ENCODE results near the gene TMEM150C. TPM values are rescaled to one million over a fixed set of nuclear protein-coding genes. Genes with fewer than 3 reads are reported as not detected.

TMEM150C gene
- polyA plus RNA-seq, 1 experiment = 0.96 TPM

GRCh38 chr4:82525307-82525911 lies 36.4 kb downstream of the TMEM150C start:
- CTCF ChIA-PET = interaction anchor here (0.7 kb wide), 1 partner anchor 9 kb away, joined by 3 read pairs; no protein-coding TSS in a partner anchor
- no peak overlapping the region for H3K4me3 ChIP-seq (ENCODE audit: low read depth, low read length)
- TF ChIP-seq CTCF (IDR thresholded peaks at IDR 0.05; ENCODE audit: insufficient read depth, low read depth, low read length) = no peak
- H3K36me3 ChIP-seq (ENCODE audit: control insufficient read depth, insufficient read depth, low read length) = no peaks in the 10 kb centered on the region
- POLR2A ChIA-PET = interaction anchor here (0.6 kb wide), 1 partner anchor 35 kb away, joined by 3 read pairs; no protein-coding TSS in a partner anchor
- DNase-seq (ENCODE audit: low read depth) = no peak
- no peaks in the 10 kb centered on the region for H3K27me3 ChIP-seq (ENCODE audit: control insufficient read depth, insufficient read depth, low read length)

GRCh38 chr4:82524570-82525152 lies 37.1 kb downstream of the TMEM150C start:
- Histone ChIP-seq H3K4me3 (ENCODE audit: low read depth, low read length) (no peak overlapping the region), H3K36me3 (ENCODE audit: control insufficient read depth, insufficient read depth, low read length) (no peaks in the 10 kb centered on the region), H3K27me3 (ENCODE audit: control insufficient read depth, insufficient read depth, low read length) (no peaks in the 10 kb centered on the region)
- TF ChIP-seq CTCF (IDR thresholded peaks at IDR 0.05; ENCODE audit: insufficient read depth, low read depth, low read length) = no peak
- DNase-seq (ENCODE audit: low read depth) = no peak
- POLR2A ChIA-PET = interaction anchor here (0.6 kb wide), 1 partner anchor 35 kb away, joined by 3 read pairs; no protein-coding TSS in a partner anchor
- CTCF ChIA-PET = interaction anchor here (0.7 kb wide), 1 partner anchor 9 kb away, joined by 3 read pairs; no protein-coding TSS in a partner anchor

DNA sequence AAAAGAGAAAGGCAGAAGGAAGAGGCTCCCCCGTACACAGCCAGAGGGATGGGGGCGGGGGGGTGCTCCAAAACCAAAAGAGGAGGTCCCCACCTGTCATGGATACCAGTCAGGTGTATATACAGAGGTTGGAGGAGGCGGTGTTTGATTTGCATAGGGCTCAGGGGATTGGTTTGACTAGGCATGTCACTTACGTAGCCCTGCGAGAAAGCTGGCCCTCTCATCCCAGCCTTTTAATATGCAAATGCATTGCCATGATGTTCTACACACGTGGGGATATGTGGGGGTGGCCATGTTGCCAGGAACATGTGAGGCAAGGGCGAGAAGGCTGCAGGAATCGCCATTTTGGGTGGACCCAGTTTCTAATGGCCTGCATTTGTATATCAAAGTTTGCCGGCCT lies 38.6 kb downstream of the TMEM150C start:
- ChIA-PET POLR2A (no interaction called here), CTCF (no interaction called here)
- Histone ChIP-seq H3K4me3 (ENCODE audit: low read depth, low read length) (no peak overlapping the region), H3K36me3 (ENCODE audit: control insufficient read depth, insufficient read depth, low read length) (no peaks in the 10 kb centered on the region), H3K27me3 (ENCODE audit: control insufficient read depth, insufficient read depth, low read length) (no peaks in the 10 kb centered on the region)
- no peak for TF ChIP-seq CTCF (IDR thresholded peaks at IDR 0.05; ENCODE audit: insufficient read depth, low read depth, low read length)
- no peak for DNase-seq (ENCODE audit: low read depth)

DNA sequence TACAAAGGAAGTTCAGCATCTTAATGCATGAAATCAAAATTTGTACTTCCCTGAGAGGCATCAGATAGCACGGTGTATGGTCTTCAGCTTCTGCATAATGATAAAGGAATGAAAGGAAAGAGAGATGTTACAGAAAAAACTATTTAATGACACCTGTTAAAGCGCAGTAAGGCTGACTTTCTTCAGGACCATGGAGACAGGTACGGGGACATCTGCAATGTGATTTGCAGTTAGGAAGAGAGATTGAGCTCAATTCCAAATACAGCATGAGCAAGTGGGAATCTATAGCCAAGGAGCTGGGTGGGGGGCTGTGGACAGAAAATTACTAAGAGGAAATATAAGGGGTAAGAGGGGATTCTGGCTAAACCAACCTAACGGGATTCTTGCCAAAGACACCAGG lies 39.3 kb downstream of the TMEM150C start:
- ChIA-PET POLR2A (no interaction called here), CTCF (no interaction called here)
- Histone ChIP-seq H3K4me3 (ENCODE audit: low read depth, low read length) (no peak overlapping the region), H3K27me3 (ENCODE audit: control insufficient read depth, insufficient read depth, low read length) (no peaks in the 10 kb centered on the region), H3K36me3 (ENCODE audit: control insufficient read depth, insufficient read depth, low read length) (no peaks in the 10 kb centered on the region)
- no peak for DNase-seq (ENCODE audit: low read depth)
- no peak for TF ChIP-seq CTCF (IDR thresholded peaks at IDR 0.05; ENCODE audit: insufficient read depth, low read depth, low read length)

- Histone ChIP-seq H3K4me3 (ENCODE audit: low read depth, low read length) (no peak overlapping the region), H3K36me3 (ENCODE audit: control insufficient read depth, insufficient read depth, low read length) (no peaks in the 10 kb centered on the region), H3K27me3 (ENCODE audit: control insufficient read depth, insufficient read depth, low read length) (no peaks in the 10 kb centered on the region)
- ChIA-PET POLR2A (no interaction called here), CTCF (no interaction called here)
- no peak for TF ChIP-seq CTCF (IDR thresholded peaks at IDR 0.05; ENCODE audit: insufficient read depth, low read depth, low read length)
- no peak for DNase-seq (ENCODE audit: low read depth)
These were observed 40.5 kb downstream of the TMEM150C start for GRCh38 chr4:82521283-82521682.

Measured in BJ (cell line).